B cell (primary cell): ENCODE data around the gene GIT1.

Experiments
- CTCF ChIP-seq: fragments of 200-600 bp; IDR thresholded peaks from one replicate; pipeline ENCODE4 v1.8.0; 2022; ENCODE audit warnings: antibody characterized with exemption, mild to moderate bottlenecking
- EZH2 ChIP-seq: IDR thresholded peaks from 2 replicates; pipeline ENCODE4 v1.6.1; 2012; ENCODE audit warnings: borderline replicate concordance, low read depth, mild to moderate bottlenecking, moderate library complexity, low read length; ENCODE audit not compliant: insufficient read depth, poor library complexity, severe bottlenecking

GRCh38 chr17:29629839-29630238 is 40.4 kb upstream of the GIT1 start:
- TF ChIP-seq EZH2 (no peak), CTCF (no peak)
